Endothelial cell of umbilical vein (primary cell): Measurements from ENCODE around the gene KIAA1755. TPM values are rescaled to one million over a fixed set of nuclear protein-coding genes. Genes with fewer than 3 reads are reported as not detected.
A peak's percentile ranks its signal among the peaks of the same experiment; 100 is the strongest.

ENCODE experiments used
- BruUV-seq: library from RNA; stranded (reverse); fragments of 400-500 nt; replicated peaks from 2 replicates; lab custom pipeline; 2021; lab: Mats Ljungman, UMichigan
- CTCF ChIA-PET: fragments of 300-600, 350-600 bp; sonication (Branson Sonifier 250); formaldehyde crosslinking; loops from one replicate; lab custom pipeline; 2021; ENCODE audit warnings: antibody characterized with exemption, inconsistent platforms; lab: Charles Lee
- POLR2A ChIA-PET: fragments of 300-600, 350-600 bp; sonication (Branson Sonifier 250); formaldehyde crosslinking; loops from one replicate; lab custom pipeline; 2021; ENCODE audit warnings: antibody characterized with exemption, inconsistent platforms; lab: Charles Lee
- DNase-seq: peaks from one replicate; pipeline ENCODE4 v3.0.0-alpha.2; 2011; ENCODE audit warnings: low read depth, low spot score
- FAIRE-seq: peaks from 2 replicates; lab custom pipeline; 2011; peaks lifted over from hg19 to GRCh38; lab: Jason Lieb, UNC
- H2AFZ ChIP-seq: 2 replicates; pipeline ENCODE4 v1.6.0; 2012; ENCODE audit warnings: low read depth, low read length, control low read depth, inconsistent platforms
- H3K27ac ChIP-seq: 2 replicates; pipeline ENCODE4 v1.5.1; 2011; ENCODE audit warnings: low read depth, mild to moderate bottlenecking, control low read depth, low read length, moderate library complexity; ENCODE audit not compliant: insufficient read depth
- H3K27me3 ChIP-seq, 2 experiments: 2 replicates each; pipeline versions ENCODE4 v1.6.0 to v1.6.1; 2011; ENCODE audit warnings: low read length in 2 of 2, mixed read lengths in 1 of 2; ENCODE audit not compliant: control insufficient read depth in 2 of 2, insufficient read depth in 2 of 2
- H3K36me3 ChIP-seq, 2 experiments: 2 replicates in 1 of 2; 3 replicates in 1 of 2; pipeline ENCODE4 v1.5.1; 2011; ENCODE audit warnings: low read length in 2 of 2, mild to moderate bottlenecking in 1 of 2, moderate library complexity in 1 of 2; ENCODE audit not compliant: control insufficient read depth in 2 of 2, insufficient read depth in 2 of 2; ENCODE audit errors: extremely low read depth in 1 of 2
- H3K4me1 ChIP-seq: 3 replicates; pipeline ENCODE4 v1.5.1; 2011; ENCODE audit warnings: mild to moderate bottlenecking, low read length; ENCODE audit not compliant: control insufficient read depth, insufficient read depth; ENCODE audit errors: extremely low read depth
- H3K4me2 ChIP-seq: 2 replicates; pipeline ENCODE4 v1.6.1; 2011; ENCODE audit warnings: low read length, control low read depth, mixed read lengths; ENCODE audit not compliant: insufficient read depth
- H3K4me3 ChIP-seq, 3 experiments: fragments of 200-600 bp in 1 of 3; sonication (generic), shearing (Covaris generic) in 1 of 3; replicated peaks in 1 of 3; 2 replicates each; pipeline ENCODE4 v1.5.1; 2011 to 2016; ENCODE audit warnings: control low read depth in 3 of 3, low read length in 3 of 3, mild to moderate bottlenecking in 2 of 3, inconsistent platforms in 1 of 3, low read depth in 1 of 3, moderate library complexity in 1 of 3; ENCODE audit not compliant: insufficient read depth in 1 of 3
- H3K79me2 ChIP-seq: 2 replicates; pipeline ENCODE4 v1.6.0; 2012; ENCODE audit warnings: low read length, inconsistent platforms; ENCODE audit not compliant: control insufficient read depth, insufficient read depth
- H3K9ac ChIP-seq: replicated peaks from 2 replicates; pipeline ENCODE3; 2011; ENCODE audit warnings: low read length, control low read depth; ENCODE audit not compliant: insufficient read depth; ENCODE audit errors: extremely low read depth
- H3K9me1 ChIP-seq: replicated peaks from 3 replicates; pipeline ENCODE4 v1.6.0; 2011; ENCODE audit warnings: mild to moderate bottlenecking, low read length; ENCODE audit not compliant: control insufficient read depth, insufficient read depth; ENCODE audit errors: extremely low read depth
- H3K9me3 ChIP-seq: replicated peaks from 2 replicates; pipeline ENCODE4 v1.5.1; 2012; ENCODE audit warnings: low read length, inconsistent platforms; ENCODE audit not compliant: control insufficient read depth, insufficient read depth
- H4K20me1 ChIP-seq: replicated peaks from 2 replicates; pipeline ENCODE3; 2011; ENCODE audit warnings: mild to moderate bottlenecking, low read length; ENCODE audit not compliant: control insufficient read depth, insufficient read depth; ENCODE audit errors: extremely low read depth
- CTCF ChIP-seq, 2 donors: IDR thresholded peaks; 1 replicate in 1 of 2; 2 replicates in 1 of 2; pipeline ENCODE4 v1.5.1; 2011; ENCODE audit warnings: low read length in 2 of 2, mild to moderate bottlenecking in 2 of 2, moderate library complexity in 2 of 2, control low read depth in 1 of 2, inconsistent platforms in 1 of 2, low read depth in 1 of 2; ENCODE audit not compliant: insufficient read depth in 1 of 2; ENCODE audit errors: extremely low read depth in 1 of 2
- EZH2 ChIP-seq: IDR thresholded peaks from 2 replicates; pipeline ENCODE4 v1.6.1; 2012; ENCODE audit warnings: borderline replicate concordance, low read depth, mild to moderate bottlenecking, moderate library complexity, low read length, inconsistent platforms; ENCODE audit not compliant: severe bottlenecking
- FOS ChIP-seq: IDR thresholded peaks from 2 replicates; pipeline ENCODE4 v1.6.1; 2011; ENCODE audit warnings: mild to moderate bottlenecking, low read length, moderate library complexity, borderline replicate concordance; ENCODE audit not compliant: insufficient read depth
- GATA2 ChIP-seq: IDR thresholded peaks from 2 replicates; pipeline ENCODE4 v1.7.0; 2011; ENCODE audit warnings: low read depth, mild to moderate bottlenecking, moderate library complexity, mixed read lengths, low read length; ENCODE audit not compliant: insufficient read length, insufficient read depth
- JUN ChIP-seq: IDR thresholded peaks from 2 replicates; pipeline ENCODE4 v1.6.1; 2011; ENCODE audit warnings: borderline replicate concordance, low read depth; ENCODE audit not compliant: insufficient read length, insufficient read depth
- MYC ChIP-seq: IDR thresholded peaks from one replicate; pipeline ENCODE4 v1.6.1; 2011; ENCODE audit warnings: mild to moderate bottlenecking, low read depth, low read length
- POLR2A ChIP-seq: IDR thresholded peaks from 2 replicates; pipeline ENCODE4 v1.6.1; 2012; ENCODE audit warnings: low read depth, mild to moderate bottlenecking, control low read depth, low read length
- POLR2AphosphoS5 ChIP-seq: IDR thresholded peaks from 2 replicates; pipeline ENCODE4 v1.6.1; 2012; ENCODE audit warnings: low read depth, mild to moderate bottlenecking, control low read depth, low read length, moderate library complexity; ENCODE audit not compliant: insufficient read depth
- dilution Hi-C: fragments of 300-500 bp; cut with MboI; formaldehyde crosslinking; loops from one replicate; pipeline ENCODE4 v1.15.0; 2019; ENCODE audit warnings: low sequenced_read_pairs; ENCODE audit not compliant: extremely low pct_ligation_motif_present
- intact Hi-C: fragments of 100-400 bp; cut with micrococcal nuclease; formaldehyde crosslinking; loops from one replicate; pipeline ENCODE4 v1.10.0; 2022
- polyA plus RNA-seq, 4 experiments: library from polyadenylated mRNA; depleted of rRNA in 3 of 4; stranded (reverse) in 3 of 4; unstranded in 1 of 4; fragments of >200 nt; gene quantifications; 2 replicates each; pipeline versions ENCODE4 v1.2.1 to v1.2.3, GENCODE V29; 2011 to 2012; ENCODE audit warnings: missing spikeins in 1 of 4
- total RNA-seq: library from RNA; stranded (reverse); gene quantifications from 2 replicates; pipeline ENCODE4 v1.2.3, GENCODE V29; 2021
- TF ChIP-seq, protein P1 (sequence below): IDR thresholded peaks from 2 replicates; pipeline ENCODE4 v1.6.1; 2011; ENCODE audit not compliant: insufficient read depth, insufficient read length

The KIAA1755 gene
- total and polyA plus RNA-seq, 2 donors (not counting 3 experiments of a cell fraction or from before 2014, with no cell fraction given) = 0.36 to 0.51 TPM

GRCh38 chr20:38270869-38271605 lies 10.5 kb upstream of the KIAA1755 start:
- H3K36me3 ChIP-seq = no peaks in the 10 kb centered on the region
- peaks cover 48% of the 10 kb centered on the region for H3K4me1 ChIP-seq
- peak overlapping the region; percentile 30 for H2AFZ ChIP-seq
- FAIRE-seq = peak; percentile 94
- no peaks in the 10 kb centered on the region for H3K27me3 ChIP-seq
- H3K79me2 ChIP-seq = no peaks in the 10 kb centered on the region
- BruUV-seq = no TSS peak
- H3K9me3 ChIP-seq = no peaks in the 10 kb centered on the region
- dilution Hi-C loops = no loop called here
- no peak overlapping the region for H3K9ac ChIP-seq
- TF ChIP-seq POLR2AphosphoS5 (peak; percentile 72), FOS (peak; percentile 94), JUN (peak; percentile 93), MYC (no peak), GATA2 (no peak)
- TF ChIP-seq, protein P1, sequence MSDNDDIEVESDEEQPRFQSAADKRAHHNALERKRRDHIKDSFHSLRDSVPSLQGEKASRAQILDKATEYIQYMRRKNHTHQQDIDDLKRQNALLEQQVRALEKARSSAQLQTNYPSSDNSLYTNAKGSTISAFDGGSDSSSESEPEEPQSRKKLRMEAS = no peak
- no peak overlapping the region for H3K4me3 ChIP-seq
- ChIA-PET CTCF (interaction anchor here (0.9 to 1.5 kb wide), 3 partner anchors 34 to 42 kb away, joined by 3 to 5 read pairs (median 5); no protein-coding TSS in a partner anchor), POLR2A (no interaction called here)
- peak overlapping the region; percentile 10 for H3K27ac ChIP-seq
- intact Hi-C loops = no loop called here
- no peaks in the 10 kb centered on the region for H4K20me1 ChIP-seq
- peak overlapping the region; percentile 3 for H3K4me2 ChIP-seq
- no peaks in the 10 kb centered on the region for H3K9me1 ChIP-seq
- peak; percentile 94 for DNase-seq

- intact Hi-C loops (no loop called here), dilution Hi-C loops (no loop called here)
- no peak overlapping the region for H3K4me2 ChIP-seq
- no peaks in the 10 kb centered on the region for H3K27me3 ChIP-seq
- no peak overlapping the region for H3K9ac ChIP-seq
- H3K9me1 ChIP-seq = no peaks in the 10 kb centered on the region
- no peaks in the 10 kb centered on the region for H4K20me1 ChIP-seq
- no peaks in the 10 kb centered on the region for H3K9me3 ChIP-seq
- ChIA-PET POLR2A (no interaction called here), CTCF (interaction anchor here (1.4 kb wide), 1 partner anchor 52 kb away, joined by 4 read pairs; no protein-coding TSS in a partner anchor)
- no peaks in the 10 kb centered on the region for H3K79me2 ChIP-seq
- peaks cover 37% of the 10 kb centered on the region for H3K4me1 ChIP-seq
- no peak for DNase-seq
- no TSS peak for BruUV-seq
- H3K27ac ChIP-seq = no peak overlapping the region
- FAIRE-seq = no peak
- H2AFZ ChIP-seq = no peak overlapping the region
- no peaks in the 10 kb centered on the region for H3K36me3 ChIP-seq
- no peak overlapping the region for H3K4me3 ChIP-seq
- TF ChIP-seq MYC (no peak), POLR2AphosphoS5 (no peak), CTCF (IDR thresholded peaks at IDR 0.05; ENCODE audit: extremely low read depth in 1 of 2, insufficient read depth in 1 of 2, low read depth in 1 of 2, low read length in 2 of 2) (no peak), FOS (no peak), EZH2 (no peak), GATA2 (no peak), POLR2A (no peak), JUN (no peak)
- TF ChIP-seq, protein P1 = no peak
Measured at GRCh38 chr20:38269715-38270114, 9.2 kb upstream of the KIAA1755 start.
